SH-SY5Y (cell line): ENCODE results near the gene PRDM16.

Source experiments
- GATA2 ChIP-seq: IDR thresholded peaks from 2 replicates; pipeline ENCODE4 v1.6.1; 2011; ENCODE audit warnings: mild to moderate bottlenecking, low read depth, low read length
- GATA3 ChIP-seq: IDR thresholded peaks from 2 replicates; pipeline ENCODE4 v1.6.1; 2011; ENCODE audit warnings: low read depth, mild to moderate bottlenecking, low read length, moderate library complexity

Gene PRDM16

GRCh38 chr1:3115275-3116149, 46.5 kb downstream of the PRDM16 start:
- TF ChIP-seq GATA3, result no peak
- no peak for TF ChIP-seq GATA2

- TF ChIP-seq GATA2, result no peak
- TF ChIP-seq GATA3, result no peak
Measured at GRCh38 chr1:3116150-3116510, 47.1 kb downstream of the PRDM16 start.

- TF ChIP-seq GATA3, result no peak
- TF ChIP-seq GATA2, result no peak
Measured at GRCh38 chr1:3116560-3116959, 47.6 kb downstream of the PRDM16 start.

GRCh38 chr1:3117879-3118278, 48.9 kb downstream of the PRDM16 start:
- TF ChIP-seq GATA3 (no peak), GATA2 (no peak)

GRCh38 chr1:3119061-3119460, 50.1 kb downstream of the PRDM16 start:
- TF ChIP-seq GATA2, result no peak
- no peak for TF ChIP-seq GATA3

GRCh38 chr1:3119725-3120124, 50.7 kb downstream of the PRDM16 start:
- TF ChIP-seq GATA3 (no peak), GATA2 (no peak)

- no peak for TF ChIP-seq GATA2
- TF ChIP-seq GATA3, result no peak
Measured at GRCh38 chr1:3120140-3120539, 51.1 kb downstream of the PRDM16 start.

- no peak for TF ChIP-seq GATA3
- no peak for TF ChIP-seq GATA2
Measured at GRCh38 chr1:3120994-3121393, 52.0 kb downstream of the PRDM16 start.

- TF ChIP-seq GATA3 (no peak), GATA2 (no peak)
Measured at GRCh38 chr1:3121401-3122210, 52.6 kb downstream of the PRDM16 start.

GRCh38 chr1:3122311-3122710, 53.3 kb downstream of the PRDM16 start:
- TF ChIP-seq GATA2 (no peak), GATA3 (no peak)

- TF ChIP-seq GATA3 (no peak), GATA2 (no peak)
Measured at GRCh38 chr1:3124246-3124645, 55.2 kb downstream of the PRDM16 start.

GRCh38 chr1:3125078-3125477, 56.1 kb downstream of the PRDM16 start:
- TF ChIP-seq GATA3, result no peak
- no peak for TF ChIP-seq GATA2

- TF ChIP-seq GATA2 (no peak), GATA3 (no peak)
Measured at GRCh38 chr1:3125546-3126368, 56.8 kb downstream of the PRDM16 start.
